Uterus (tissue), 4 donors: ENCODE measurements around the gene LGALS1. TPM values are rescaled to one million over a fixed set of nuclear protein-coding genes. Genes with fewer than 3 reads are reported as not detected.
"Not testable (repeated sequence)": the region's sequence is repeated elsewhere in the genome, so short reads cannot be mapped to it uniquely, and the experiment has no call there.

Experiments used
- DNase-seq, 2 donors: peaks; one replicate each; pipeline ENCODE4 v3.0.0-alpha.2; 2019 to 2020
- H3K27ac ChIP-seq, 2 donors: fragments of 200-600 bp; sonication (generic); 1 replicate in 1 of 2; 2 replicates in 1 of 2; pipeline ENCODE4 v1.5.1; 2016 to 2018
- H3K27me3 ChIP-seq, 2 donors: fragments of 200-600 bp; sonication (generic); one replicate each; pipeline ENCODE4 v1.5.1; 2018 to 2019; ENCODE audit warnings: control low read depth in 1 of 2
- H3K36me3 ChIP-seq, 2 donors: fragments of 200-600 bp; sonication (generic); one replicate each; pipeline ENCODE4 v1.5.1; 2019; ENCODE audit warnings: control low read depth in 1 of 2
- H3K4me1 ChIP-seq, 2 donors: fragments of 200-600 bp; sonication (generic); one replicate each; pipeline ENCODE4 v1.5.1; 2018 to 2019; ENCODE audit warnings: control low read depth in 1 of 2
- H3K4me3 ChIP-seq, 2 donors: fragments of 200-600 bp; sonication (generic); 1 replicate in 1 of 2; 2 replicates in 1 of 2; pipeline ENCODE4 v1.5.1; 2018 to 2019; ENCODE audit warnings: mild to moderate bottlenecking in 1 of 2
- H3K9me3 ChIP-seq, 2 donors: fragments of 200-600 bp; sonication (generic); one replicate each; pipeline ENCODE4 v1.5.1; 2019; ENCODE audit warnings: control low read depth in 1 of 2
- POLR2A ChIP-seq, 2 donors: fragments of 450-650 bp; IDR thresholded peaks; one replicate each; pipeline ENCODE4 v1.6.1; 2016; ENCODE audit warnings: antibody characterized with exemption in 2 of 2, mild to moderate bottlenecking in 1 of 2, moderate library complexity in 1 of 2
- intact Hi-C: fragments of 100-400 bp; cut with DNase I; formaldehyde crosslinking; loops from one replicate; pipeline ENCODE4 v1.15.1; 2023; ENCODE audit warnings: low total_unique reads
- total RNA-seq, 4 donors: library from RNA; depleted of rRNA in 3 of 4; stranded (reverse); fragments of >200 nt in 3 of 4; gene quantifications; one replicate each; pipeline versions ENCODE4 v1.1.0 to v1.2.4, GENCODE V29; 2014 to 2023
- TF ChIP-seq, protein P1 (sequence below), 4 experiments: fragments of 200-600 bp in 2 of 4; fragments of 450-650 bp in 2 of 4; sonication (generic) in 2 of 4; IDR thresholded peaks; one replicate each; pipeline ENCODE4 v1.5.1; 2016 to 2019; ENCODE audit warnings: antibody characterized with exemption in 4 of 4, mild to moderate bottlenecking in 2 of 4, moderate library complexity in 1 of 4
- donor health status: DM: yes; HTN: yes; CAD: no.

The LGALS1 gene
- total RNA-seq, 4 donors from 2014 or later, result 1,421 to 3,100 (median 2,146) TPM

DNA sequence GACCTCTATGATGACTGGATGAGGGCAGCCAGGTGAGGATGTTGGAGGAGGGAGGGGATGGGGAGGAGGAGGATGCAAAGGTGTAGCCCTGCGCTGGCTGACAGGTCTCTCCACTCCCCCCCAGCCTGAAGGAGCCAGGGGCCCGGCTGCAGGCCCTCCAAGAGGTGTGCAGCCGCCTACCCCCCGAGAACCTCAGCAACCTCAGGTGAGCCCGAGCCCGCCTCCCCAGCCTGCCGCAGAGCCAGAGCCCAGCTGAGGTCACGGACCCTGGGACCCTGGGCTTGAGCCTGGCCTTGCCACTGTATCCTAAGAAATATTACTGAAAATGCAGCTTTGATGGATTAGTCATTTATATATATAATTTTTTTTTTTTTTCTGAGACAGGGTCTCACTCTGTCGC lies 28.1 kb upstream of the LGALS1 start:
- no peak overlapping the region for H3K27ac ChIP-seq
- peaks cover 0 to 4% of the 10 kb centered on the region in 2 donors for H3K4me1 ChIP-seq
- intact Hi-C loops, result loop anchor here (10.0 kb wide), 1 partner anchor 147 kb away; no protein-coding TSS in a partner anchor
- no peaks in the 10 kb centered on the region for H3K27me3 ChIP-seq
- DNase-seq, result no peak
- H3K4me3 ChIP-seq, result no peak overlapping the region
- no peaks in the 10 kb centered on the region for H3K36me3 ChIP-seq
- no peaks in the 10 kb centered on the region for H3K9me3 ChIP-seq
- TF ChIP-seq POLR2A (IDR thresholded peaks at IDR 0.05), result no peak
- TF ChIP-seq, protein P1, sequence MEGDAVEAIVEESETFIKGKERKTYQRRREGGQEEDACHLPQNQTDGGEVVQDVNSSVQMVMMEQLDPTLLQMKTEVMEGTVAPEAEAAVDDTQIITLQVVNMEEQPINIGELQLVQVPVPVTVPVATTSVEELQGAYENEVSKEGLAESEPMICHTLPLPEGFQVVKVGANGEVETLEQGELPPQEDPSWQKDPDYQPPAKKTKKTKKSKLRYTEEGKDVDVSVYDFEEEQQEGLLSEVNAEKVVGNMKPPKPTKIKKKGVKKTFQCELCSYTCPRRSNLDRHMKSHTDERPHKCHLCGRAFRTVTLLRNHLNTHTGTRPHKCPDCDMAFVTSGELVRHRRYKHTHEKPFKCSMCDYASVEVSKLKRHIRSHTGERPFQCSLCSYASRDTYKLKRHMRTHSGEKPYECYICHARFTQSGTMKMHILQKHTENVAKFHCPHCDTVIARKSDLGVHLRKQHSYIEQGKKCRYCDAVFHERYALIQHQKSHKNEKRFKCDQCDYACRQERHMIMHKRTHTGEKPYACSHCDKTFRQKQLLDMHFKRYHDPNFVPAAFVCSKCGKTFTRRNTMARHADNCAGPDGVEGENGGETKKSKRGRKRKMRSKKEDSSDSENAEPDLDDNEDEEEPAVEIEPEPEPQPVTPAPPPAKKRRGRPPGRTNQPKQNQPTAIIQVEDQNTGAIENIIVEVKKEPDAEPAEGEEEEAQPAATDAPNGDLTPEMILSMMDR (IDR thresholded peaks at IDR 0.05), result no peak

- no peaks in the 10 kb centered on the region for H3K27me3 ChIP-seq
- DNase-seq, result no peak
- H3K4me1 ChIP-seq, result peaks cover 0 to 3% of the 10 kb centered on the region in 2 donors
- no peak overlapping the region for H3K27ac ChIP-seq
- H3K9me3 ChIP-seq, result no peaks in the 10 kb centered on the region
- H3K4me3 ChIP-seq, result no peak overlapping the region
- TF ChIP-seq, protein P1 (IDR thresholded peaks at IDR 0.05), result no peak
- TF ChIP-seq POLR2A (IDR thresholded peaks at IDR 0.05), result no peak
- no peaks in the 10 kb centered on the region for H3K36me3 ChIP-seq
- intact Hi-C loops, result loop anchor here (10.0 kb wide), 1 partner anchor 147 kb away; no protein-coding TSS in a partner anchor
These were observed 27.5 kb upstream of the LGALS1 start for GRCh38 chr22:37647928-37648327.

GRCh38 chr22:37650463-37651136 lies 24.8 kb upstream of the LGALS1 start:
- H3K27ac ChIP-seq, result no peak overlapping the region
- no peak overlapping the region for H3K4me3 ChIP-seq
- no peaks in the 10 kb centered on the region for H3K36me3 ChIP-seq
- intact Hi-C loops, result no loop called here
- H3K4me1 ChIP-seq, result no peaks in the 10 kb centered on the region
- DNase-seq, result no peak
- no peaks in the 10 kb centered on the region for H3K9me3 ChIP-seq
- H3K27me3 ChIP-seq, result no peaks in the 10 kb centered on the region
- TF ChIP-seq POLR2A (IDR thresholded peaks at IDR 0.05), result no peak
- TF ChIP-seq, protein P1 (IDR thresholded peaks at IDR 0.05), result no peak

DNA sequence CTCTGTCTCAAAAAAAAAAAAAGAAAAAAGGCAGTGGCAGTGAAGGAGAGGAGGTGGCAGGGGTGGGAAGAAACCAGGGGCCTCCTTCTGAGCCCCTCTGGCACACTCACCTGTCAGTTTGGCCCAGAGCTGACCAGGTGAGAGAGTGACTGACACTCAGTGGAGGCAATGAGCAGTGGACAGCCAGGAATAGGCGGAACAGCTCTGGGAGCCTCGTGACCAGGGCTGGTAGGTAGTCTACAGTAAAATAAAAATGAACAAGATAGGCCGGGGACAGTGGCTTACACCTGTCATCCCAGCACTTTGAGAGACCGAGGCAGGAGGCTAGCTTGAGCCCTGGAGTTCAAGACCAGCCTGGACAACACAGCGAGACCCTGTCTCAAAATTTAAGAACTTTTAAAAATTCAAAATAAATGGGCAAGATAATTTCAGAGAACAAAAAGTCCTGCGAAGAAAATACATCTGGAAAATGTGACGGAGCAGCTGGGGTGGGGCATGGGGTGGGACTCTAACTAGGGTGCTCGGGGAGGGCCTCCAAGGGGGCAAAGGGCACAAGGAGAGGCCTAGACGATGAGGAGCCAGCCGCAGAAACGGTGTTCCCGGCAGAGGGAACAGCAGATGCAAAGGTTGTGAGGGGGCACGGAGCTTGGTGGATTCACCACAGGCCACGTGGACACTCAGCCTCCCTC lies 20.7 kb upstream of the LGALS1 start:
- peaks cover 0 to 6% of the 10 kb centered on the region in 2 donors for H3K4me1 ChIP-seq
- H3K36me3 ChIP-seq, result no peaks in the 10 kb centered on the region
- H3K27ac ChIP-seq, result no peak overlapping the region
- DNase-seq, result no peak
- no peaks in the 10 kb centered on the region for H3K27me3 ChIP-seq
- no peaks in the 10 kb centered on the region for H3K9me3 ChIP-seq
- intact Hi-C loops, result no loop called here
- TF ChIP-seq, protein P1 (IDR thresholded peaks at IDR 0.05), result no peak
- TF ChIP-seq POLR2A (IDR thresholded peaks at IDR 0.05), result no peak
- H3K4me3 ChIP-seq, result no peak overlapping the region

- intact Hi-C loops, result no loop called here
These were observed 20.2 kb upstream of the LGALS1 start for GRCh38 chr22:37655252-37655563.

GRCh38 chr22:37656583-37656982 lies 18.9 kb upstream of the LGALS1 start:
- DNase-seq, H3K27ac ChIP-seq, intact Hi-C loops, H3K36me3 ChIP-seq, H3K4me3 ChIP-seq, H3K27me3 ChIP-seq, H3K9me3 ChIP-seq: not testable (repeated sequence)
- peaks cover 0 to 11% of the 10 kb centered on the region in 2 donors for H3K4me1 ChIP-seq

More at GRCh38 chr22:37655252-37655563, 20.2 kb upstream of the LGALS1 start:
- TF ChIP-seq, protein P1 (IDR thresholded peaks at IDR 0.05), result no peak
- TF ChIP-seq POLR2A (IDR thresholded peaks at IDR 0.05), result no peak
- Histone ChIP-seq H3K9me3 (no peaks in the 10 kb centered on the region), H3K4me3 (no peak overlapping the region), H3K36me3 (no peaks in the 10 kb centered on the region), H3K27me3 (no peaks in the 10 kb centered on the region), H3K4me1 (peaks cover 0 to 8% of the 10 kb centered on the region in 2 donors), H3K27ac (no peak overlapping the region)
- no peak for DNase-seq
